ENCODE measurements around the gene MGMT. TPM values are rescaled to one million over a fixed set of nuclear protein-coding genes. Genes with fewer than 3 reads are reported as not detected.

The MGMT gene
- total RNA-seq, 2 donors from 2014 or later, result 28.6 to 33.7 TPM

GRCh38 chr10:129541200-129541599 lies 74.2 kb downstream of the MGMT start:
- no peaks in the 10 kb centered on the region for H3K27me3 Mint-ChIP-seq (ENCODE audit: insufficient read depth)
- H3K9ac ChIP-seq (ENCODE audit: extremely low read depth, low read length, poor library complexity, severe bottlenecking), result no peak overlapping the region
- DNase-seq, result no peak

DNA sequence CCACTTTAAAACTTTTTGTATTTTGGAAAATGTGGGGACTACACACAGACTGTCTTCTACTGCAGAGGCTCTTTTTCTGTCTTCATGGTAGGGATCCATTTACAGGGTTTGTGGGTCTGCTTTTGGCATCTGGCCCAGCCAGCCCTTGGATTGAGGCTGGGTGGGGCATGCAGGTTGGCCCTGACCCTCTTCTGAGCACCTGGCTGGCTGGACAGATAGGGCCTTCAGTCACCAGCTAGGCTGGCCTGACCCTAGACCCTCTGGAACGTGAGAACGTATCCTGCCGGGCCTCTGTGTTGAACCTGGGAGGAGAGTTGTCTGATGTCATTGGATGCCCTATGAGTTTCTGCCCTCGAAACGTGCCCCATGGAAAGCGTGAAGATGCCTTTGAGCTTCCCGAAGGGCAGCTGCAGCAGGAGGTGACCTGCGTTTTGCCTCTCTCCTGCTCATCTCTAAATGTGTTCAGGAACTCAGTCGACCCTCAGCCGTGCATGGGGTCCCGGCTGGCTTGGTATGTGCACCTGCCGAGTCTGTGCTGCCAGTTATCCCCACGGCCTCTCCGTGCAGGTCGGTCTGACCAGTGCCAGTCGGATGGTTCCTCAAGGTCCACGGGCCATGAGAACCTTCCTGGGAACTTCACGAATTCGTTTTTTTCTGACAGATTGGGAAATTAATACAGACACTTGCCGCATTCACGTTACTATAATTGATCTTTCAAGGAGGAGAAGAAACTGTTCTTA lies 74.9 kb downstream of the MGMT start:
- no peak for TF ChIP-seq CTCF (conservative IDR thresholded peaks at IDR 0.05)
- WGBS, 2 experiments (ENCODE audit: insufficient coverage in 1 of 2, insufficient read length in 1 of 2), result 94% methylated on average over 15 to 21 of the region's 21 CpGs

More at GRCh38 chr10:129541200-129541599, 74.2 kb downstream of the MGMT start:
- Histone ChIP-seq H3K4me3 (ENCODE audit: low read length) (no peak overlapping the region), H3K27ac (ENCODE audit: low read depth, low read length) (no peak overlapping the region), H3K27me3 (ENCODE audit: control insufficient read depth, insufficient read depth, low read length, poor library complexity, severe bottlenecking) (no peaks in the 10 kb centered on the region), H3K36me3 (ENCODE audit: control insufficient read depth, insufficient read depth, low read length) (no peaks in the 10 kb centered on the region), H3K9me3 (ENCODE audit: control insufficient read depth, low read length) (no peaks in the 10 kb centered on the region), H3K4me1 (ENCODE audit: control insufficient read depth, insufficient read depth, low read length) (no peaks in the 10 kb centered on the region)
- WGBS, 2 experiments (ENCODE audit: insufficient coverage in 1 of 2, insufficient read length in 1 of 2), result 91 to 100% methylated on average over 1 to 9 of the region's 9 CpGs
- Mint-ChIP-seq H3K4me3 (no peak overlapping the region), H3K4me1 (no peaks in the 10 kb centered on the region), H3K9me3 (peaks cover 5% of the 10 kb centered on the region), H3K27ac (no peak overlapping the region), H3K36me3 (ENCODE audit: low read depth) (peaks cover 42% of the 10 kb centered on the region)
- no peak for TF ChIP-seq CTCF (conservative IDR thresholded peaks at IDR 0.05)

DNA sequence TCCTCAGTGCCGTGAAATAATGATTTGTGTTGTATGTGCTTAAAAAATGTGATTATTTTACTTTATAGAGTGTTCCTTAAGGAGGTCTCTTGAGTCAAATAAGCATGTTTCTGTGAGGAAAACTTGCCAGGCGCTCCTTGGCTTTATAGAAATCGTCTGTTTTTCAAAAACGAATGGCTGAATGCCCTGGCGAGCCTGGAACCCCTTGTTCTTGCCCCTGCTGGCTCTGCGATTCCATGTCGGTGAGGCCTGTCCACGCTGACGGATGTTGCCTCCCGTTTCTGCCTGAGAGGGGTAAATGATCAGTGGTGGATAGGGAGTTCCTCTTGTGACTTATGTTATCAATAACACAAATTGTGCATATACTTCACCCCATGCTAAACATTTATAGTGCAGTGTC lies 75.5 kb downstream of the MGMT start:
- Histone ChIP-seq H3K27me3 (ENCODE audit: control insufficient read depth, insufficient read depth, low read length, poor library complexity, severe bottlenecking) (no peaks in the 10 kb centered on the region), H3K36me3 (ENCODE audit: control insufficient read depth, insufficient read depth, low read length) (no peaks in the 10 kb centered on the region), H3K9me3 (ENCODE audit: control insufficient read depth, low read length) (no peaks in the 10 kb centered on the region), H3K9ac (ENCODE audit: extremely low read depth, low read length, poor library complexity, severe bottlenecking) (no peak overlapping the region), H3K4me1 (ENCODE audit: control insufficient read depth, insufficient read depth, low read length) (peaks cover 1% of the 10 kb centered on the region), H3K27ac (ENCODE audit: low read depth, low read length) (no peak overlapping the region), H3K4me3 (ENCODE audit: low read length) (no peak overlapping the region)
- Mint-ChIP-seq H3K4me1 (peaks cover 7% of the 10 kb centered on the region), H3K36me3 (ENCODE audit: low read depth) (peaks cover 33% of the 10 kb centered on the region), H3K4me3 (no peak overlapping the region), H3K27ac (no peak overlapping the region), H3K9me3 (peaks cover 5% of the 10 kb centered on the region), H3K27me3 (ENCODE audit: insufficient read depth) (no peaks in the 10 kb centered on the region)
- no peak for TF ChIP-seq CTCF (conservative IDR thresholded peaks at IDR 0.05)
- no peak for DNase-seq
- WGBS, 2 experiments (ENCODE audit: insufficient coverage in 1 of 2, insufficient read length in 1 of 2), result 93 to 98% methylated on average over 7 to 10 of the region's 10 CpGs

More for the DNA sequence above, 74.9 kb downstream of the MGMT start:
- no peak for DNase-seq
- Histone ChIP-seq H3K27me3 (ENCODE audit: control insufficient read depth, insufficient read depth, low read length, poor library complexity, severe bottlenecking) (no peaks in the 10 kb centered on the region), H3K36me3 (ENCODE audit: control insufficient read depth, insufficient read depth, low read length) (no peaks in the 10 kb centered on the region), H3K9ac (ENCODE audit: extremely low read depth, low read length, poor library complexity, severe bottlenecking) (no peak overlapping the region), H3K9me3 (ENCODE audit: control insufficient read depth, low read length) (no peaks in the 10 kb centered on the region), H3K4me3 (ENCODE audit: low read length) (no peak overlapping the region), H3K27ac (ENCODE audit: low read depth, low read length) (no peak overlapping the region), H3K4me1 (ENCODE audit: control insufficient read depth, insufficient read depth, low read length) (no peaks in the 10 kb centered on the region)
- Mint-ChIP-seq H3K36me3 (ENCODE audit: low read depth) (peaks cover 40% of the 10 kb centered on the region), H3K9me3 (peaks cover 5% of the 10 kb centered on the region), H3K27me3 (ENCODE audit: insufficient read depth) (no peaks in the 10 kb centered on the region), H3K27ac (no peak overlapping the region), H3K4me3 (no peak overlapping the region), H3K4me1 (peaks cover under 1% of the 10 kb centered on the region)

Measured in endodermal cell (in vitro differentiated cells).